HEK293T (cell line): ENCODE measurements around the gene SLC4A8.

Experiments used
- HDGF ChIP-seq: fragments of 450-650 bp; IDR thresholded peaks from 2 replicates; pipeline ENCODE4 v1.6.1; 2017; ENCODE audit warnings: antibody characterized with exemption, borderline replicate concordance
- LEF1 ChIP-seq: fragments of 450-650 bp; IDR thresholded peaks from 2 replicates; pipeline ENCODE4 v1.6.1; 2017; ENCODE audit warnings: mild to moderate bottlenecking, borderline replicate concordance
- SP1 ChIP-seq: fragments of 450-650 bp; IDR thresholded peaks from 2 replicates; pipeline ENCODE4 v1.6.1; 2017

DNA sequence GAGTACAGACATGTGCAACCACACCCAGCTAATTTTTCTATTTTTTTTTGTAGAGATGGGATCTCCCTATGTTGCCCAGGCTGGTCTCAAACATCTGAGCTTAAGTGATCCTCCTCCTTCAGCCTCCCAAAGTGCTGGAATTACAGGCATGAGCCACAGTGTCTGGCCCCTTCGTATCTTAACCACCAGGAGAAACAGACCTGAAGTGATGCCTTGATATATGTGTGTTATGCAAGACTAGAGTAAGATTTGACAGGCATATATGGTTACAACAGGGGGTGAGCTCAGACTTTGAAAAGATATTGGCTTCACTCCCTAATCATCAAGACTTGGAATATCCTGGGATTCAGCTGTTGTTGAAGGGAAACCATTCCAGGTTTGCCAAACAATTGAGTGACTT is 22.7 kb upstream of the SLC4A8 start:
- TF ChIP-seq LEF1 (no peak), HDGF (no peak), SP1 (no peak)
